ENCODE results near the gene BZW2. TPM values are rescaled to one million over a fixed set of nuclear protein-coding genes. Genes with fewer than 3 reads are reported as not detected.

The BZW2 gene
- 95.2 and 111 TPM in 2 replicates for total RNA-seq (2016; rRNA removed; fragmentation: Illumina TruSeq; extraction: Trizol)
- total RNA-seq (2016; cell fraction: cytosol; rRNA removed; fragmentation: Illumina TruSeq; extraction: Trizol; ENCODE audit: low read depth), result 24.6 and 26.3 TPM in 2 replicates
- total RNA-seq (2016; cell fraction: insoluble cytoplasmic fraction; rRNA removed; fragmentation: Illumina TruSeq; extraction: Trizol), result 91.8 and 119 TPM in 2 replicates
- 43.6 and 54.1 TPM in 2 replicates for total RNA-seq (2016; cell fraction: membrane; rRNA removed; fragmentation: Illumina TruSeq; extraction: Trizol)
- 59.6 and 61.1 TPM in 2 replicates for total RNA-seq (2016; cell fraction: nucleus; rRNA removed; fragmentation: Illumina TruSeq; extraction: Trizol)
- 18.9 and 21.8 TPM in 2 replicates for polyA plus RNA-seq (2011; rRNA removed)
- 15.7 and 20.2 TPM in 2 replicates for polyA plus RNA-seq (2011; cell fraction: cytosol; rRNA removed)
- 10.2 and 13.5 TPM in 2 replicates for polyA plus RNA-seq (2011; cell fraction: nucleus; rRNA removed)
- 41.3 and 44.8 TPM in 2 replicates for polyA plus RNA-seq (2012)
- polyA plus RNA-seq (2016; cell fraction: cytosol; fragmentation: Illumina TruSeq; extraction: Trizol; ENCODE audit: low read depth), result 18.9 and 19.3 TPM in 2 replicates
- polyA plus RNA-seq (2016; cell fraction: insoluble cytoplasmic fraction; fragmentation: Illumina TruSeq; extraction: Trizol; ENCODE audit: low read depth), result 110 and 116 TPM in 2 replicates
- 35.7 and 40.4 TPM in 2 replicates for polyA plus RNA-seq (2016; cell fraction: membrane; fragmentation: Illumina TruSeq; extraction: Trizol; ENCODE audit: low read depth)
- polyA plus RNA-seq (2016; cell fraction: nucleus; fragmentation: Illumina TruSeq; extraction: Trizol; ENCODE audit: insufficient read depth, low read depth), result 70.6 and 75.4 TPM in 2 replicates
- polyA minus RNA-seq (2011; rRNA and poly(A)+ RNA removed; ENCODE audit: low replicate concordance), result 13.7 and 46.5 TPM in 2 replicates
- polyA minus RNA-seq (2011; cell fraction: cytosol; rRNA and poly(A)+ RNA removed), result 18.9 and 20.9 TPM in 2 replicates
- polyA minus RNA-seq (2011; cell fraction: nucleus; rRNA and poly(A)+ RNA removed), result 16.3 and 16.4 TPM in 2 replicates
- percentile 88 among the genes with signal in this experiment for Bru-seq, nascent RNA
- BruChase-seq, experiment 1, labeled RNA remaining after a 6-hour chase, result percentile 77 among the genes with signal in this experiment
- percentile 77 among the genes with signal in this experiment for BruChase-seq, experiment 2, labeled RNA remaining after a 2-hour chase
- long read RNA-seq, experiment 1, transcript BZW2-201 (12 exons, 1,860 nt), result major isoform, 40 of 62 reads
- long read RNA-seq, experiment 1, transcript BZW2-207 (12 exons, 1,862 nt), result minor isoform, 8 of 62 reads
- long read RNA-seq, experiment 1, partial matches to known transcripts, result 10 of 62 reads
- long read RNA-seq, experiment 1, other reads (novel, unspliced or antisense), result 2 of 62 reads
- long read RNA-seq, experiment 2, transcript BZW2-201 (12 exons, 1,860 nt), result major isoform, 65 of 110 reads
- long read RNA-seq, experiment 2, transcript BZW2-207 (12 exons, 1,862 nt), result minor isoform, 14 of 110 reads
- long read RNA-seq, experiment 2, partial matches to known transcripts, result 21 of 110 reads
- long read RNA-seq, experiment 2, other reads (novel, unspliced or antisense), result 6 of 110 reads

- peaks cover 18% of the 10 kb centered on the region; the same call in 1 of the 2 replicates for H4K20me1 ChIP-seq (ENCODE audit: insufficient read depth, low read length)
- peak within 1 kb of the TSS; percentile 89 for H2AFZ ChIP-seq (ENCODE audit: low read length)
- no TSS peak for BruUV-seq (replicated peaks)
- intact Hi-C loops (cut with micrococcal nuclease; ENCODE audit: unreplicated experiment) (loop anchor here (2.0 kb wide), 1 partner anchor 15 kb away; no protein-coding TSS in a partner anchor), in situ Hi-C loops (cut with HindIII; ENCODE audit: extremely low pct_ligation_motif_present, low pct_unique_long_range_greater_than_20kb) (no loop called here)
- H3K79me2 ChIP-seq (ENCODE audit: insufficient read depth, low read length), result peaks cover 73% of the 10 kb centered on the region
- H3K4me2 ChIP-seq (ENCODE audit: low read depth, low read length), result peak within 1 kb of the TSS; percentile 79
- no peaks in the 10 kb centered on the region for H3K9me3 ChIP-seq (ENCODE audit: low read length)
- H3K27me3 ChIP-seq (ENCODE audit: control insufficient read depth in 1 of 2, insufficient read depth in 2 of 2, low read length in 2 of 2), result no peaks in the 10 kb centered on the region; a peak in 1 of 5 replicates
- CTCF ChIA-PET (ENCODE audit: low intra/inter-chr PET ratio, low total read pairs), result no interaction called here
- FAIRE-seq (peak; percentile 73), ATAC-seq (peak; percentile 93), DNase-seq (ENCODE audit: low spot score) (peak; percentile 91)
- H3K9ac ChIP-seq (ENCODE audit: insufficient read depth, low read depth, low read length), result peak within 1 kb of the TSS; percentile 82
- peaks cover 59% of the 10 kb centered on the region for H3K4me1 ChIP-seq (ENCODE audit: insufficient read depth, low read length)
- peak within 1 kb of the TSS; percentile 92 to 97 (median 94) for H3K4me3 ChIP-seq (replicated peaks in 1 of 3; ENCODE audit: insufficient read depth in 1 of 3, low read depth in 2 of 3, low read length in 3 of 3)
- POLR2A ChIA-PET, result interaction anchor here (0.7 to 1.8 kb wide), 9 partner anchors 9 to 225 kb away, joined by 3 to 8 read pairs (median 4); no protein-coding TSS in a partner anchor
- 1% methylated on average over 16 of the region's 73 CpGs for WGBS (ENCODE audit: low lambda C conversion rate)
- H3K27ac ChIP-seq (ENCODE audit: extremely low read length, insufficient read depth, low read length), result peak within 1 kb of the TSS; percentile 86
- no peaks in the 10 kb centered on the region; a peak in 2 of 5 replicates for H3K36me3 ChIP-seq (replicated peaks in 1 of 2; ENCODE audit: control insufficient read depth in 1 of 2, insufficient read depth in 2 of 2, low read length in 2 of 2)
- no peak for TF ChIP-seq TRIM22 (IDR thresholded peaks at IDR 0.05)
- TF ChIP-seq ZNF263 (CRISPR knock-in tag; IDR thresholded peaks at IDR 0.05), result peak; percentile 40; the same call in 1 of the 2 replicates
- no peak for TF ChIP-seq SMAD1 (CRISPR knock-in tag; IDR thresholded peaks at IDR 0.05; ENCODE audit: borderline replicate concordance, low read depth)
- no peak for TF ChIP-seq ZNF30 (CRISPR knock-in tag; IDR thresholded peaks at IDR 0.05)
- TF ChIP-seq YEATS4 (CRISPR knock-in tag; IDR thresholded peaks at IDR 0.05; ENCODE audit: borderline replicate concordance), result peak; percentile 94
- no peak for TF ChIP-seq HNF1A (IDR thresholded peaks at IDR 0.05; ENCODE audit: low read depth)
- TF ChIP-seq HNF1A (CRISPR knock-in tag; IDR thresholded peaks at IDR 0.05; ENCODE audit: borderline replicate concordance), result peak; percentile 50; the same call in 1 of the 2 replicates
Measured at GRCh38 chr7:16645593-16646471, at the start of gene BZW2, which contains the start of gene ANKMY2. Gene BZW2 (plus strand): TSS chr7:16646181. CDS start chr7:16665444, 19,263 bp downstream. Gene ANKMY2 (minus strand): TSS chr7:16645754. CDS start chr7:16645573, 181 bp downstream.
